Glutamatergic neuron (in vitro differentiated cells): ENCODE measurements around the gene MMP17. TPM values are rescaled to one million over a fixed set of nuclear protein-coding genes. Genes with fewer than 3 reads are reported as not detected.

Source experiments
- DNase-seq: peaks from one replicate; pipeline ENCODE4 v3.0.0; 2022
- H3K27ac Mint-ChIP-seq: one replicate; pipeline ENCODE4 v1.8.0; 2020; ENCODE audit warnings: mild to moderate bottlenecking, mixed read lengths, inconsistent platforms; ENCODE audit not compliant: unreplicated experiment
- H3K27me3 Mint-ChIP-seq: one replicate; pipeline ENCODE4 v1.8.0; 2020; ENCODE audit warnings: mild to moderate bottlenecking, moderate library complexity, mixed read lengths, inconsistent platforms; ENCODE audit not compliant: unreplicated experiment
- H3K36me3 Mint-ChIP-seq: one replicate; pipeline ENCODE4 v1.8.0; 2020; ENCODE audit warnings: mild to moderate bottlenecking, mixed read lengths, inconsistent platforms; ENCODE audit not compliant: unreplicated experiment
- H3K4me1 Mint-ChIP-seq: one replicate; pipeline ENCODE4 v1.8.0; 2020; ENCODE audit warnings: mild to moderate bottlenecking, low read depth, mixed read lengths, inconsistent platforms; ENCODE audit not compliant: unreplicated experiment
- H3K4me3 Mint-ChIP-seq: one replicate; pipeline ENCODE4 v1.8.0; 2020; ENCODE audit warnings: mild to moderate bottlenecking, mixed read lengths, inconsistent platforms; ENCODE audit not compliant: unreplicated experiment
- H3K9me3 Mint-ChIP-seq: one replicate; pipeline ENCODE4 v1.8.0; 2020; ENCODE audit warnings: mild to moderate bottlenecking, moderate library complexity, mixed read lengths, inconsistent platforms; ENCODE audit not compliant: unreplicated experiment
- total RNA-seq: library from RNA; stranded (reverse); fragmentation: NEBNext Ultra II Directional; extraction: Animal tissue kit (Norgen Biotek cat#: 25700); gene quantifications from one replicate; pipeline ENCODE4 v1.2.1, GENCODE V29; 2021; ENCODE audit not compliant: unreplicated experiment
- TF ChIP-seq, protein P1 (sequence below): fragments of 200-600 bp; sonication (generic); IDR thresholded peaks from one replicate; pipeline ENCODE4 v1.5.0; 2021; ENCODE audit not compliant: partially characterized antibody, unreplicated experiment

MMP17 gene
- total RNA-seq, 1 donor from 2014 or later = 65.8 TPM

DNA sequence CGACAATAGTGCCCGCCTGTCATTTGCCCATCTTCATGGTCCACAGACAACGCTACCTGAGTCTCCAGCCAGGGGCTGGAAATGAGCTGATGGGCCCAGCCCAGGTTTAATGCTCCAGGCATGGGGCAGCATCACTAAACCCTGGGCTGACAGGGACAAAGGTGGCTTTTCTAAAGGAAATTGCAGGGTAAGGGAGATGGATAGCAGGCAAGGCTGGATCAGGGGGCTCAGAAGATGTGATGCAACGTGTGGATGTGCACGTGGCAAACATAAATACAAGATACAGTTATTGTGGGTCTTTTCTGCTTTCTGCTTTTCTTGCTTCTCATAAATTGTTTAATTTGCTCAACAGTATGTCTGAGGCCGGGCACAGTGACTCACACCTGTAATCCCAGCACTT, 3.7 kb upstream of the MMP17 start:
- no peaks in the 10 kb centered on the region for H3K36me3 Mint-ChIP-seq
- no peaks in the 10 kb centered on the region for H3K4me1 Mint-ChIP-seq
- no peak for DNase-seq
- H3K27me3 Mint-ChIP-seq = peaks cover 12% of the 10 kb centered on the region
- peaks cover 8% of the 10 kb centered on the region for H3K9me3 Mint-ChIP-seq
- H3K4me3 Mint-ChIP-seq = no peak overlapping the region
- TF ChIP-seq, protein P1, sequence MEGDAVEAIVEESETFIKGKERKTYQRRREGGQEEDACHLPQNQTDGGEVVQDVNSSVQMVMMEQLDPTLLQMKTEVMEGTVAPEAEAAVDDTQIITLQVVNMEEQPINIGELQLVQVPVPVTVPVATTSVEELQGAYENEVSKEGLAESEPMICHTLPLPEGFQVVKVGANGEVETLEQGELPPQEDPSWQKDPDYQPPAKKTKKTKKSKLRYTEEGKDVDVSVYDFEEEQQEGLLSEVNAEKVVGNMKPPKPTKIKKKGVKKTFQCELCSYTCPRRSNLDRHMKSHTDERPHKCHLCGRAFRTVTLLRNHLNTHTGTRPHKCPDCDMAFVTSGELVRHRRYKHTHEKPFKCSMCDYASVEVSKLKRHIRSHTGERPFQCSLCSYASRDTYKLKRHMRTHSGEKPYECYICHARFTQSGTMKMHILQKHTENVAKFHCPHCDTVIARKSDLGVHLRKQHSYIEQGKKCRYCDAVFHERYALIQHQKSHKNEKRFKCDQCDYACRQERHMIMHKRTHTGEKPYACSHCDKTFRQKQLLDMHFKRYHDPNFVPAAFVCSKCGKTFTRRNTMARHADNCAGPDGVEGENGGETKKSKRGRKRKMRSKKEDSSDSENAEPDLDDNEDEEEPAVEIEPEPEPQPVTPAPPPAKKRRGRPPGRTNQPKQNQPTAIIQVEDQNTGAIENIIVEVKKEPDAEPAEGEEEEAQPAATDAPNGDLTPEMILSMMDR = no peak
- H3K27ac Mint-ChIP-seq = no peak overlapping the region

DNA sequence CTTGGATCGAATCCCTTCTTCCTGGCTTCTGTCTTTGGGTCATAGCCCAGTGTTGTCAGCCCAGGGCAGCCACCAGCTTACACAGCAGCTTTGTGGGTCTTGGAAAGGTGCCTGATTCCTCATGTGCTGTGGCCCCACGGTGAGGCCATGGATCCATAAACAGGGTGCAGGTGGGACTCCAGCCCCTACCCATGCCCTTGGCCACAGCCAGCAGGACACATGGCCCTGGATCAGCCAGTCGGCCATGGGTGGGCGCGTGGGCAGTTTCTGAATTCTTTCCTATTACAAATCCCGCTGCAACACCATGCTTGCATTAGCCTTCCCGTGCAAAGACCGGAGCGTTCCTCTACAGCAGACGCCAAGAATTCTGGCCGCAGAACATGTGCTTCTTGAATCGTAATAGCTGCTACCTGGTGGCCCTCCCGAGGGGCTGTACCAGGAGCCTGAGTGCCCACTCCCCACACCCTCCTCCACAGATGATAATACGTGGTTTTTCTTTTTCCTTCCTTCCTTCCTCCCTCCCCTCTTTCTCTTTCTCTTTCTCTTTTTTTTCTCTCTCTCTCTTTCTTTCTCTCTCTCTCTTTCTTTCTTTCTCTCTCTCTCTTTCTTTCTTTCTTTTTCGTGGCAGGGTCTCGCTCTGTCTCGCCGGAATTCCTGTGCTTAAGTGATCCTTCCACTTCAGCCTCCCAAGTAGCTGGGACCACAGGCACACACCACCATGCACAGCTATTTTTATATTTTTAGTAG, 2.9 kb upstream of the MMP17 start:
- TF ChIP-seq, protein P1 = no peak
- H3K36me3 Mint-ChIP-seq = no peaks in the 10 kb centered on the region
- peaks cover 12% of the 10 kb centered on the region for H3K27me3 Mint-ChIP-seq
- no peak overlapping the region for H3K4me3 Mint-ChIP-seq
- H3K9me3 Mint-ChIP-seq = peaks cover 8% of the 10 kb centered on the region
- H3K27ac Mint-ChIP-seq = no peak overlapping the region
- DNase-seq = no peak
- H3K4me1 Mint-ChIP-seq = no peaks in the 10 kb centered on the region

- Mint-ChIP-seq H3K9me3 (peaks cover 8% of the 10 kb centered on the region), H3K4me3 (no peak overlapping the region), H3K27ac (no peak overlapping the region), H3K27me3 (peaks cover 12% of the 10 kb centered on the region), H3K36me3 (no peaks in the 10 kb centered on the region), H3K4me1 (no peaks in the 10 kb centered on the region)
- TF ChIP-seq, protein P1 = no peak
- DNase-seq = no peak
These were observed 1.9 kb upstream of the MMP17 start for GRCh38 chr12:131826097-131826928.

DNA sequence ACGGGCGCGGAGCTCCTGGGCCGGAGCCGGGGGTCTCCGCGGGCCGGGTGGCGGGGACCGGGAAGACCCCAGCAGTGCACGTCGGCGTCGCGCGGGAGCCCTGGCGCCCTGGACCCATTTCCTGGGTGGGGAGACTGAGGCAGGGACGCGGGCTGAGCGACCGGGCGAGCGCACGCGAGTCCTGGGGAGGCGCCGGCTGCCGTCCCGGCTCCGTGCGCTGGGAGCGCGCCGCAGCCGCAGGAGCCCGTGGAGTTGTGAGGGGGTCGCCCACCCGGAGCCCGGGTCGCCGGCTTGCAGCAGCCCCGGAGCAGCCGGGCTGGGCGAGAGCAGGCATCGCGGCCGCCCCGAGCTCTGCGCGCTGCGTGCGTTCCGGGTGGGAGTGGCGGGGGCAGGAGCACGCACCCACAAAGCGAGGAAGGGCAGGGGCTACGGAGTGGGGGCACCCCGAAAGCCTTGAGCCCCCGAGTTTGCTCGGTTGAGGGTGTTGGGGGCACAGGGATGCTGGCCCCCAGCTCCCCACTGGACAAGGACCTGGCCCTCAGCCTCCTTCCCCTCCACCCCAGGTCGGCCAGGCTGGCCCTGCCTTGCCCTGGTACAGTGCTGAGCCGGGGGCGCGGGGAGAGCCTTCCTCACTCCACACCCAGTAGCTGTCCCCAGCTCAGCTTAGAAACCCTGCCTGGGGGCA, 620 bp downstream of the MMP17 start:
- peak overlapping the region; percentile 80 for H3K4me3 Mint-ChIP-seq
- no peaks in the 10 kb centered on the region for H3K36me3 Mint-ChIP-seq
- H3K27me3 Mint-ChIP-seq = peaks cover 15% of the 10 kb centered on the region
- DNase-seq = no peak
- no peak overlapping the region for H3K27ac Mint-ChIP-seq
- peaks cover 2% of the 10 kb centered on the region for H3K9me3 Mint-ChIP-seq
- TF ChIP-seq, protein P1 = no peak
- no peaks in the 10 kb centered on the region for H3K4me1 Mint-ChIP-seq
